ENCODE measurements around the gene SMIM41. TPM values are rescaled to one million over a fixed set of nuclear protein-coding genes. Genes with fewer than 3 reads are reported as not detected.
A peak's percentile ranks its signal among the peaks of the same experiment; 100 is the strongest.

The SMIM41 gene
- total and polyA plus RNA-seq, 12 donors = 0.19 to 0.52 (median 0.27) TPM; not detected in 8

- Histone ChIP-seq H3K4me1 (peaks cover 44 to 100% (median 97%) of the 10 kb centered on the region in 9 donors), H3K27me3 (no peaks in the 10 kb centered on the region), H3K4me3 (peak overlapping the region in 3 of 10 donors; percentile 43 to 64 (median 55)), H3K27ac (peak overlapping the region; percentile 90 to 100 (median 96)), H3K36me3 (peaks cover 0 to 6% (median 0%) of the 10 kb centered on the region in 9 donors), H3K9me3 (no peaks in the 10 kb centered on the region)
- DNase-seq = no peak
- no peak for TF ChIP-seq CTCF (IDR thresholded peaks at IDR 0.05)
- WGBS, 2 donors = 46 to 61% methylated on average over 8 of the region's 8 CpGs
- intact Hi-C loops (cut with DNase I) = no loop called here
- peak in 2 of 8 donors; percentile 1 to 4 for ATAC-seq
Observed at GRCh38 chr12:52042706-52043385, 36.7 kb upstream of the SMIM41 start.

GRCh38 chr12:52043386-52044212 is 35.9 kb upstream of the SMIM41 start:
- peaks cover 0 to 6% (median 0%) of the 10 kb centered on the region in 9 donors for H3K36me3 ChIP-seq
- H3K27me3 ChIP-seq = no peaks in the 10 kb centered on the region
- no peaks in the 10 kb centered on the region for H3K9me3 ChIP-seq
- peak; percentile 83 to 87 for DNase-seq
- peak overlapping the region; percentile 90 to 100 (median 96) for H3K27ac ChIP-seq
- peak overlapping the region; percentile 10 to 65 (median 48) for H3K4me3 ChIP-seq
- peaks cover 44 to 100% (median 94%) of the 10 kb centered on the region in 9 donors for H3K4me1 ChIP-seq
- intact Hi-C loops (cut with DNase I) = no loop called here
- WGBS, 2 donors = 33 to 38% methylated on average over 21 of the region's 21 CpGs
- peak; percentile 26 to 82 (median 63) for ATAC-seq
- TF ChIP-seq CTCF (IDR thresholded peaks at IDR 0.05) = no peak

- no peak for TF ChIP-seq CTCF (IDR thresholded peaks at IDR 0.05)
- no peaks in the 10 kb centered on the region for H3K9me3 ChIP-seq
- 14 to 27% methylated on average over 18 of the region's 18 CpGs for WGBS, 2 donors
- H3K27ac ChIP-seq = peak overlapping the region; percentile 90 to 100 (median 96)
- intact Hi-C loops (cut with DNase I) = no loop called here
- H3K4me1 ChIP-seq = peaks cover 44 to 100% (median 90%) of the 10 kb centered on the region in 9 donors
- no peaks in the 10 kb centered on the region for H3K27me3 ChIP-seq
- peaks cover 0 to 6% (median 0%) of the 10 kb centered on the region in 9 donors for H3K36me3 ChIP-seq
- ATAC-seq = peak; percentile 56 to 81 (median 70)
- H3K4me3 ChIP-seq = peak overlapping the region; percentile 13 to 65 (median 48)
- DNase-seq = peak; percentile 87 to 93
Observed at GRCh38 chr12:52044292-52044983, 35.1 kb upstream of the SMIM41 start.

DNA sequence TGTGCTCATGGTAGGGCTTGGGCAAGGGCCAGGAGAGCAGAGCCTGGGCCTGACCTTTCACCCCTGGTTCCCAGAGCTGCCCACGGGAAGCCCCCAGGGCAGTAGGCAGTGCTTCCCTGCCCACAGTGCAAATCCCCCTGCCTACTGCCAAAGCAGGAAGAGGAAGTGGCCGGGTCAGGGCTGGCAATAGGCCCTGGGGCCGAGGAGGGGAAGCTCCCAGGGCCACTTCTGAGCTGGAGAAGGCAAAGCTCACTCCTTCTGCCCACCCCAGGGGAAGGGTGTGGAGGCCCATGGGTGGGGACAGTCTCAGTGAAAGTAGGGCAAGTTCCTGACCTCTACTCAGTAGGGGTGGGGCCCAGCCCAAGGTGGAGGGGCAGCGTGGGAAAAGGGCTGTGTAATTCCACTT is 33.7 kb upstream of the SMIM41 start:
- DNase-seq = peak; percentile 66 to 70
- intact Hi-C loops (cut with DNase I) = no loop called here

More for the DNA sequence above, 33.7 kb upstream of the SMIM41 start:
- Histone ChIP-seq H3K36me3 (peaks cover 0 to 6% (median 0%) of the 10 kb centered on the region in 9 donors), H3K4me1 (peaks cover 57 to 100% (median 89%) of the 10 kb centered on the region in 9 donors), H3K27ac (peak overlapping the region; percentile 90 to 100 (median 96)), H3K4me3 (peak overlapping the region in 9 of 10 donors; percentile 34 to 65 (median 53)), H3K27me3 (peaks cover 0 to 5% (median 0%) of the 10 kb centered on the region in 7 donors), H3K9me3 (no peaks in the 10 kb centered on the region)
- WGBS, 2 donors = 19 to 26% methylated on average over 4 of the region's 4 CpGs
- peak in 7 of 8 donors; percentile 0 to 20 (median 3) for ATAC-seq
- TF ChIP-seq CTCF (IDR thresholded peaks at IDR 0.05) = no peak
